WTC11 (cell line): Measurements from ENCODE around the gene ERC2. TPM values are rescaled to one million over a fixed set of nuclear protein-coding genes. Genes with fewer than 3 reads are reported as not detected.

Experiments
- ATAC-seq: fragments of 200-7000 bp; cut with Tn5 transposase; 2 replicates; pipeline ENCODE4 v1.10.0; 2021; ENCODE audit warnings: mild to moderate bottlenecking, moderate library complexity
- CTCF ChIA-PET: fragments of 300-600 bp; sonication (Branson Sonifier 250); formaldehyde crosslinking; loops from one replicate; lab custom pipeline; 2021; ENCODE audit warnings: antibody characterized with exemption; lab: Charles Lee
- POLR2A ChIA-PET: fragments of 350-600 bp; sonication (Branson Sonifier 250); formaldehyde crosslinking; loops from one replicate; lab custom pipeline; 2021; ENCODE audit warnings: antibody characterized with exemption; lab: Charles Lee
- DNase-seq: peaks from one replicate; pipeline ENCODE4 v3.0.0; 2021; ENCODE audit warnings: low spot score
- H3K27ac Mint-ChIP-seq: 2 replicates; pipeline ENCODE4 v1.8.0; 2021; ENCODE audit warnings: mixed read lengths
- H3K27me3 Mint-ChIP-seq: 2 replicates; pipeline ENCODE4 v1.8.0; 2021; ENCODE audit warnings: low read depth, mild to moderate bottlenecking, moderate library complexity, mixed read lengths
- H3K36me3 Mint-ChIP-seq: 2 replicates; pipeline ENCODE4 v1.8.0; 2021; ENCODE audit warnings: mixed read lengths
- H3K4me1 Mint-ChIP-seq: 2 replicates; pipeline ENCODE4 v1.8.0; 2022; ENCODE audit warnings: mixed read lengths
- H3K4me3 Mint-ChIP-seq: 2 replicates; pipeline ENCODE4 v1.8.0; 2021; ENCODE audit warnings: mild to moderate bottlenecking, moderate library complexity, mixed read lengths
- H3K9me3 Mint-ChIP-seq: 2 replicates; pipeline ENCODE4 v1.8.0; 2021; ENCODE audit warnings: mixed read lengths
- ATF6 ChIP-seq: sonication (generic); formaldehyde crosslinking; IDR thresholded peaks from 2 replicates; pipeline ENCODE4 v1.8.1; 2023; ENCODE audit warnings: mild to moderate bottlenecking, missing genetic modification reagents
- CBFB ChIP-seq: sonication (generic); formaldehyde crosslinking; IDR thresholded peaks from 2 replicates; pipeline ENCODE4 v1.8.1; 2022; ENCODE audit warnings: mild to moderate bottlenecking, low read depth, missing genetic modification reagents
- CREB1 ChIP-seq: sonication (generic); formaldehyde crosslinking; IDR thresholded peaks from 2 replicates; pipeline ENCODE4 v1.8.0; 2023; ENCODE audit warnings: mild to moderate bottlenecking, missing genetic modification reagents
- ERG ChIP-seq: fragments of 250-450 bp; sonication (Bioruptor Pico); IDR thresholded peaks from 2 replicates; pipeline ENCODE4 v1.8.0; 2021; ENCODE audit warnings: mild to moderate bottlenecking
- ETV6 ChIP-seq: sonication (generic); formaldehyde crosslinking; IDR thresholded peaks from 2 replicates; pipeline ENCODE4 v1.8.1; 2022; ENCODE audit warnings: mild to moderate bottlenecking, missing genetic modification reagents
- FOXJ3 ChIP-seq: sonication (generic); formaldehyde crosslinking; IDR thresholded peaks from 2 replicates; pipeline ENCODE4 v1.9.0; 2021; ENCODE audit warnings: missing genetic modification reagents, mild to moderate bottlenecking, borderline replicate concordance
- GTF2I ChIP-seq: fragments of 250-450 bp; sonication (Bioruptor Pico); conservative IDR thresholded peaks from 2 replicates; pipeline ENCODE4 v1.4.0; 2021; ENCODE audit warnings: mild to moderate bottlenecking
- IRF2 ChIP-seq: sonication (generic); formaldehyde crosslinking; IDR thresholded peaks from 2 replicates; pipeline ENCODE4 v1.8.0; 2022; ENCODE audit warnings: low read depth, missing genetic modification reagents, borderline replicate concordance
- JAZF1 ChIP-seq: fragments of 250-450 bp; sonication (Bioruptor Pico); IDR thresholded peaks from 2 replicates; pipeline ENCODE4 v1.9.0; 2021; ENCODE audit warnings: moderate library complexity, mild to moderate bottlenecking, inconsistent platforms
- KAT7 ChIP-seq: sonication (generic); formaldehyde crosslinking; IDR thresholded peaks from 2 replicates; pipeline ENCODE4 v1.8.1; 2023; ENCODE audit warnings: missing genetic modification reagents, mild to moderate bottlenecking, borderline replicate concordance
- MXD4 ChIP-seq: fragments of 250-450 bp; sonication (Bioruptor Pico); IDR thresholded peaks from 2 replicates; pipeline ENCODE4 v1.8.0; 2021; ENCODE audit warnings: mild to moderate bottlenecking, moderate library complexity, borderline replicate concordance
- NFATC4 ChIP-seq: fragments of 250-450 bp; sonication (Bioruptor Pico); IDR thresholded peaks from 2 replicates; pipeline ENCODE4 v1.9.0; 2021; ENCODE audit warnings: mild to moderate bottlenecking
- NFE2L1 ChIP-seq: sonication (generic); formaldehyde crosslinking; IDR thresholded peaks from 2 replicates; pipeline ENCODE4 v1.8.1; 2023; ENCODE audit warnings: missing genetic modification reagents
- NR1H2 ChIP-seq: sonication (generic); formaldehyde crosslinking; IDR thresholded peaks from 2 replicates; pipeline ENCODE4 v1.9.0; 2021; ENCODE audit warnings: mild to moderate bottlenecking, moderate library complexity, missing genetic modification reagents
- NR2C2 ChIP-seq: sonication (generic); formaldehyde crosslinking; IDR thresholded peaks from 2 replicates; pipeline ENCODE4 v1.8.0; 2022; ENCODE audit warnings: mild to moderate bottlenecking, missing genetic modification reagents
- SMAD3 ChIP-seq: sonication (generic); formaldehyde crosslinking; IDR thresholded peaks from 2 replicates; pipeline ENCODE4 v1.8.0; 2022; ENCODE audit warnings: missing genetic modification reagents, mild to moderate bottlenecking, borderline replicate concordance
- total RNA-seq: library from RNA; stranded (reverse); gene quantifications from 3 replicates; pipeline ENCODE4 v1.2.3, GENCODE V29; 2021
- TF ChIP-seq, protein P1 (sequence below): fragments of 200-600 bp; IDR thresholded peaks from 2 replicates; pipeline ENCODE4 v1.8.0; 2022; ENCODE audit warnings: antibody characterized with exemption
- TF ChIP-seq, protein P2 (sequence below): sonication (generic); formaldehyde crosslinking; IDR thresholded peaks from 2 replicates; pipeline ENCODE4 v1.8.1; 2023; ENCODE audit warnings: mild to moderate bottlenecking, moderate library complexity, missing genetic modification reagents
- TF ChIP-seq, protein P3 (sequence below): fragments of 250-450 bp; sonication (Bioruptor Pico); IDR thresholded peaks from 2 replicates; pipeline ENCODE4 v1.9.0; 2021; ENCODE audit warnings: mild to moderate bottlenecking

ERC2 gene
- total RNA-seq, 1 experiment from 2014 or later = 23.5 TPM

- Mint-ChIP-seq H3K27me3 (no peaks in the 10 kb centered on the region), H3K27ac (no peak overlapping the region), H3K9me3 (peaks cover 15% of the 10 kb centered on the region), H3K4me3 (no peak overlapping the region), H3K36me3 (no peaks in the 10 kb centered on the region), H3K4me1 (peaks cover 26% of the 10 kb centered on the region)
- TF ChIP-seq CBFB (no peak), ATF6 (CRISPR knock-in tag) (no peak), CREB1 (CRISPR knock-in tag) (no peak), KAT7 (CRISPR knock-in tag) (no peak), SMAD3 (CRISPR knock-in tag) (no peak), NR2C2 (CRISPR knock-in tag) (no peak), FOXJ3 (CRISPR knock-in tag) (no peak), NFE2L1 (CRISPR knock-in tag) (no peak), JAZF1 (CRISPR knock-in tag) (no peak), NR1H2 (CRISPR knock-in tag) (no peak), IRF2 (CRISPR knock-in tag) (no peak), NFATC4 (CRISPR knock-in tag) (no peak), MXD4 (CRISPR knock-in tag) (no peak), ETV6 (CRISPR knock-in tag) (no peak), ERG (CRISPR knock-in tag) (no peak), GTF2I (no peak)
- TF ChIP-seq, protein P1, sequence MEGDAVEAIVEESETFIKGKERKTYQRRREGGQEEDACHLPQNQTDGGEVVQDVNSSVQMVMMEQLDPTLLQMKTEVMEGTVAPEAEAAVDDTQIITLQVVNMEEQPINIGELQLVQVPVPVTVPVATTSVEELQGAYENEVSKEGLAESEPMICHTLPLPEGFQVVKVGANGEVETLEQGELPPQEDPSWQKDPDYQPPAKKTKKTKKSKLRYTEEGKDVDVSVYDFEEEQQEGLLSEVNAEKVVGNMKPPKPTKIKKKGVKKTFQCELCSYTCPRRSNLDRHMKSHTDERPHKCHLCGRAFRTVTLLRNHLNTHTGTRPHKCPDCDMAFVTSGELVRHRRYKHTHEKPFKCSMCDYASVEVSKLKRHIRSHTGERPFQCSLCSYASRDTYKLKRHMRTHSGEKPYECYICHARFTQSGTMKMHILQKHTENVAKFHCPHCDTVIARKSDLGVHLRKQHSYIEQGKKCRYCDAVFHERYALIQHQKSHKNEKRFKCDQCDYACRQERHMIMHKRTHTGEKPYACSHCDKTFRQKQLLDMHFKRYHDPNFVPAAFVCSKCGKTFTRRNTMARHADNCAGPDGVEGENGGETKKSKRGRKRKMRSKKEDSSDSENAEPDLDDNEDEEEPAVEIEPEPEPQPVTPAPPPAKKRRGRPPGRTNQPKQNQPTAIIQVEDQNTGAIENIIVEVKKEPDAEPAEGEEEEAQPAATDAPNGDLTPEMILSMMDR = no peak
- TF ChIP-seq, protein P2, sequence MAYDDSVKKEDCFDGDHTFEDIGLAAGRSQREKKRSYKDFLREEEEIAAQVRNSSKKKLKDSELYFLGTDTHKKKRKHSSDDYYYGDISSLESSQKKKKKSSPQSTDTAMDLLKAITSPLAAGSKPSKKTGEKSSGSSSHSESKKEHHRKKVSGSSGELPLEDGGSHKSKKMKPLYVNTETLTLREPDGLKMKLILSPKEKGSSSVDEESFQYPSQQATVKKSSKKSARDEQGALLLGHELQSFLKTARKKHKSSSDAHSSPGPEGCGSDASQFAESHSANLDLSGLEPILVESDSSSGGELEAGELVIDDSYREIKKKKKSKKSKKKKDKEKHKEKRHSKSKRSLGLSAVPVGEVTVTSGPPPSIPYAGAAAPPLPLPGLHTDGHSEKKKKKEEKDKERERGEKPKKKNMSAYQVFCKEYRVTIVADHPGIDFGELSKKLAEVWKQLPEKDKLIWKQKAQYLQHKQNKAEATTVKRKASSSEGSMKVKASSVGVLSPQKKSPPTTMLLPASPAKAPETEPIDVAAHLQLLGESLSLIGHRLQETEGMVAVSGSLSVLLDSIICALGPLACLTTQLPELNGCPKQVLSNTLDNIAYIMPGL (CRISPR knock-in tag) = no peak
- TF ChIP-seq, protein P3, sequence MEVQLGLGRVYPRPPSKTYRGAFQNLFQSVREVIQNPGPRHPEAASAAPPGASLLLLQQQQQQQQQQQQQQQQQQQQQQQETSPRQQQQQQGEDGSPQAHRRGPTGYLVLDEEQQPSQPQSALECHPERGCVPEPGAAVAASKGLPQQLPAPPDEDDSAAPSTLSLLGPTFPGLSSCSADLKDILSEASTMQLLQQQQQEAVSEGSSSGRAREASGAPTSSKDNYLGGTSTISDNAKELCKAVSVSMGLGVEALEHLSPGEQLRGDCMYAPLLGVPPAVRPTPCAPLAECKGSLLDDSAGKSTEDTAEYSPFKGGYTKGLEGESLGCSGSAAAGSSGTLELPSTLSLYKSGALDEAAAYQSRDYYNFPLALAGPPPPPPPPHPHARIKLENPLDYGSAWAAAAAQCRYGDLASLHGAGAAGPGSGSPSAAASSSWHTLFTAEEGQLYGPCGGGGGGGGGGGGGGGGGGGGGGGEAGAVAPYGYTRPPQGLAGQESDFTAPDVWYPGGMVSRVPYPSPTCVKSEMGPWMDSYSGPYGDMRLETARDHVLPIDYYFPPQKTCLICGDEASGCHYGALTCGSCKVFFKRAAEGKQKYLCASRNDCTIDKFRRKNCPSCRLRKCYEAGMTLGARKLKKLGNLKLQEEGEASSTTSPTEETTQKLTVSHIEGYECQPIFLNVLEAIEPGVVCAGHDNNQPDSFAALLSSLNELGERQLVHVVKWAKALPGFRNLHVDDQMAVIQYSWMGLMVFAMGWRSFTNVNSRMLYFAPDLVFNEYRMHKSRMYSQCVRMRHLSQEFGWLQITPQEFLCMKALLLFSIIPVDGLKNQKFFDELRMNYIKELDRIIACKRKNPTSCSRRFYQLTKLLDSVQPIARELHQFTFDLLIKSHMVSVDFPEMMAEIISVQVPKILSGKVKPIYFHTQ (CRISPR knock-in tag) = no peak
- POLR2A ChIA-PET = no interaction called here
- CTCF ChIA-PET = no interaction called here
- ATAC-seq (peak; percentile 22; the same call in 1 of the 2 replicates), DNase-seq (no peak)
Measured at GRCh38 chr3:55545995-55546394, 922.3 kb downstream of the ERC2 start.
